B cell (primary cell): ENCODE measurements around the gene GLB1L2. TPM values are rescaled to one million over a fixed set of nuclear protein-coding genes. Genes with fewer than 3 reads are reported as not detected.

Experiments used
- ATAC-seq: fragments of 200-7000 bp; cut with Tn5 transposase; one replicate; pipeline ENCODE4 v1.10.0; 2021; ENCODE audit warnings: low read depth, mild to moderate bottlenecking, moderate number of reproducible peaks, moderate library complexity
- CTCF ChIA-PET: fragments of 350-600 bp; sonication (Branson Sonifier 250); formaldehyde crosslinking; loops from one replicate; lab custom pipeline; 2021; ENCODE audit warnings: antibody characterized with exemption, inconsistent platforms; lab: Charles Lee
- POLR2A ChIA-PET: fragments of 350-600 bp; sonication (Branson Sonifier 250); formaldehyde crosslinking; loops from one replicate; lab custom pipeline; 2021; ENCODE audit warnings: antibody characterized with exemption; lab: Charles Lee
- DNase-seq: peaks from one replicate; pipeline ENCODE4 v3.0.0; 2013
- H2AFZ ChIP-seq: 2 replicates; pipeline ENCODE4 v1.6.1; 2012; ENCODE audit warnings: mild to moderate bottlenecking, low read depth, low read length; ENCODE audit not compliant: insufficient read depth, poor library complexity, severe bottlenecking
- H3K27ac ChIP-seq, 2 donors: 1 replicate in 1 of 2; 2 replicates in 1 of 2; pipeline ENCODE4 v1.5.1; 2012 to 2013; ENCODE audit warnings: low read length in 2 of 2, mild to moderate bottlenecking in 2 of 2, moderate library complexity in 1 of 2
- H3K27me3 ChIP-seq, 4 experiments: fragments of 200-600 bp in 1 of 4; sonication (generic) in 1 of 4; replicated peaks in 1 of 4; 1 replicate in 2 of 4; 2 replicates in 2 of 4; pipeline versions ENCODE4 v1.6.1 to v1.7.0; 2013 to 2016; ENCODE audit warnings: low read length in 3 of 4, mild to moderate bottlenecking in 2 of 4, mixed read lengths in 1 of 4, moderate library complexity in 1 of 4; ENCODE audit not compliant: insufficient read depth in 4 of 4, control insufficient read depth in 3 of 4; ENCODE audit errors: control extremely low read depth in 1 of 4
- H3K36me3 ChIP-seq, 2 experiments: replicated peaks in 1 of 2; 1 replicate in 1 of 2; 2 replicates in 1 of 2; pipeline versions ENCODE4 v1.6.1 to v1.7.1; 2013; ENCODE audit warnings: low read length in 1 of 2; ENCODE audit not compliant: insufficient read depth in 2 of 2, control insufficient read depth in 1 of 2; ENCODE audit errors: control extremely low read depth in 1 of 2, extremely low read depth in 1 of 2
- H3K4me1 ChIP-seq, 2 donors: fragments of 200-600 bp in 1 of 2; sonication (generic) in 1 of 2; 1 replicate in 1 of 2; 2 replicates in 1 of 2; pipeline versions ENCODE4 v1.5.1 to v1.6.1; 2013 to 2017; ENCODE audit warnings: low read length in 2 of 2; ENCODE audit not compliant: control insufficient read depth in 2 of 2, insufficient read depth in 2 of 2
- H3K4me2 ChIP-seq: replicated peaks from 2 replicates; pipeline ENCODE3; 2012; ENCODE audit warnings: mild to moderate bottlenecking, low read depth, low read length; ENCODE audit not compliant: poor library complexity, severe bottlenecking
- H3K4me3 ChIP-seq, 5 experiments: fragments of 200-600 bp in 1 of 5; sonication (generic) in 1 of 5; 1 replicate in 3 of 5; 2 replicates in 2 of 5; pipeline versions ENCODE4 v1.5.1 to v1.7.0; 2011 to 2016; ENCODE audit warnings: low read length in 4 of 5, mild to moderate bottlenecking in 4 of 5, low read depth in 2 of 5, control low read depth in 1 of 5, moderate library complexity in 1 of 5; ENCODE audit not compliant: insufficient read depth in 1 of 5; ENCODE audit errors: control extremely low read depth in 1 of 5, extremely low read depth in 1 of 5
- H3K79me2 ChIP-seq: fragments of 200-600 bp; sonication (generic); one replicate; pipeline ENCODE4 v1.6.0; 2016; ENCODE audit warnings: low read length; ENCODE audit not compliant: control insufficient read depth, insufficient read depth
- H3K9ac ChIP-seq: fragments of 200-600 bp; sonication (generic); 2 replicates; pipeline ENCODE4 v1.6.1; 2017; ENCODE audit warnings: mild to moderate bottlenecking, low read length, moderate library complexity
- H3K9me3 ChIP-seq, 3 donors: one replicate each; pipeline versions ENCODE4 v1.6.1 to v1.7.1; 2013; ENCODE audit warnings: low read length in 2 of 3; ENCODE audit not compliant: control insufficient read depth in 2 of 3, insufficient read depth in 1 of 3; ENCODE audit errors: control extremely low read depth in 1 of 3
- H4K20me1 ChIP-seq: 2 replicates; pipeline ENCODE4 v1.6.0; 2012; ENCODE audit warnings: mild to moderate bottlenecking, low read length; ENCODE audit not compliant: insufficient read depth, control insufficient read depth, poor library complexity, severe bottlenecking
- H3K27ac Mint-ChIP-seq: one replicate; pipeline ENCODE4 v1.8.0; 2021; ENCODE audit warnings: mixed read lengths
- H3K27me3 Mint-ChIP-seq: one replicate; pipeline ENCODE4 v1.8.0; 2021; ENCODE audit warnings: mixed read lengths
- H3K4me1 Mint-ChIP-seq: one replicate; pipeline ENCODE4 v1.8.0; 2021; ENCODE audit warnings: mixed read lengths
- H3K4me3 Mint-ChIP-seq: one replicate; pipeline ENCODE4 v1.8.0; 2021; ENCODE audit warnings: mixed read lengths
- H3K9me3 Mint-ChIP-seq: one replicate; pipeline ENCODE4 v1.8.0; 2022; ENCODE audit warnings: mixed read lengths; ENCODE audit not compliant: insufficient read depth
- CTCF ChIP-seq: fragments of 200-600 bp; IDR thresholded peaks from one replicate; pipeline ENCODE4 v1.8.0; 2022; ENCODE audit warnings: antibody characterized with exemption, mild to moderate bottlenecking
- EZH2 ChIP-seq: IDR thresholded peaks from 2 replicates; pipeline ENCODE4 v1.6.1; 2012; ENCODE audit warnings: borderline replicate concordance, low read depth, mild to moderate bottlenecking, moderate library complexity, low read length; ENCODE audit not compliant: insufficient read depth, poor library complexity, severe bottlenecking
- WGBS: methylation state at CpG from one replicate; pipeline ENCODE4 v1.1.5; 2013; ENCODE audit warnings: missing lambda C conversion rate; ENCODE audit not compliant: insufficient coverage; 5-methylcytosine and 5-hydroxymethylcytosine counted together
- intact Hi-C: fragments of 100-400 bp; cut with micrococcal nuclease; formaldehyde crosslinking; loops from one replicate; pipeline ENCODE4 v1.10.0; 2022
- polyA plus RNA-seq: library from polyadenylated mRNA; depleted of rRNA; stranded (reverse); fragments of >200 nt; gene quantifications from 2 replicates; pipeline ENCODE4 v1.2.3, GENCODE V29; 2012
- total RNA-seq, 2 donors: library from RNA; stranded (reverse); fragments of 120-200 nt in 1 of 2; gene quantifications; 1 replicate in 1 of 2; 2 replicates in 1 of 2; pipeline versions ENCODE4 v1.2.3 to v1.2.4, GENCODE V29; 2013 to 2022

Gene GLB1L2
- total and polyA plus RNA-seq, 2 donors (not counting 1 experiment from before 2014, with no cell fraction given) = 0.31 to 0.44 TPM

- H3K4me1 Mint-ChIP-seq = no peaks in the 10 kb centered on the region
Measured at GRCh38 chr11:134386945-134387344, 55.2 kb downstream of the GLB1L2 start.

GRCh38 chr11:134387501-134387900 lies 55.7 kb downstream of the GLB1L2 start:
- H3K4me1 ChIP-seq = no peaks in the 10 kb centered on the region
- peaks cover 0 to 3% (median 0%) of the 10 kb centered on the region in 3 donors for H3K9me3 ChIP-seq
- Mint-ChIP-seq H3K27ac (no peak overlapping the region), H3K4me1 (no peaks in the 10 kb centered on the region), H3K27me3 (peaks cover 4% of the 10 kb centered on the region), H3K4me3 (no peak overlapping the region), H3K9me3 (no peaks in the 10 kb centered on the region)
- ChIA-PET CTCF (no interaction called here), POLR2A (no interaction called here)
- 95% methylated on average over 21 of the region's 21 CpGs for WGBS
- TF ChIP-seq EZH2 (no peak), CTCF (no peak)
- no peak overlapping the region for H3K9ac ChIP-seq
- H2AFZ ChIP-seq = no peak overlapping the region
- no peak for DNase-seq
- ATAC-seq = no peak
- no peaks in the 10 kb centered on the region for H3K27me3 ChIP-seq
- intact Hi-C loops = no loop called here
- no peak overlapping the region for H3K27ac ChIP-seq
- no peaks in the 10 kb centered on the region for H3K79me2 ChIP-seq
- H3K4me2 ChIP-seq = no peak overlapping the region
- H3K4me3 ChIP-seq = no peak overlapping the region
- H3K36me3 ChIP-seq = no peaks in the 10 kb centered on the region
- no peaks in the 10 kb centered on the region for H4K20me1 ChIP-seq

More at GRCh38 chr11:134386945-134387344, 55.2 kb downstream of the GLB1L2 start:
- Mint-ChIP-seq H3K4me3 (no peak overlapping the region), H3K27me3 (peaks cover 4% of the 10 kb centered on the region), H3K27ac (no peak overlapping the region), H3K9me3 (no peaks in the 10 kb centered on the region)
- Histone ChIP-seq H3K27me3 (no peaks in the 10 kb centered on the region), H3K4me2 (no peak overlapping the region), H4K20me1 (no peaks in the 10 kb centered on the region), H3K4me3 (no peak overlapping the region), H3K9ac (no peak overlapping the region), H3K9me3 (peaks cover 0 to 3% (median 0%) of the 10 kb centered on the region in 3 donors), H3K4me1 (no peaks in the 10 kb centered on the region), H3K79me2 (no peaks in the 10 kb centered on the region), H2AFZ (no peak overlapping the region), H3K36me3 (no peaks in the 10 kb centered on the region), H3K27ac (no peak overlapping the region)
- 5% methylated on average over 6 of the region's 6 CpGs for WGBS
- ChIA-PET POLR2A (no interaction called here), CTCF (no interaction called here)
- intact Hi-C loops = no loop called here
- ATAC-seq = no peak
- TF ChIP-seq EZH2 (no peak), CTCF (no peak)
- DNase-seq = no peak
